Fibroblast of lung (primary cell): ENCODE results near the gene TBC1D22A.

ENCODE experiments used
- EZH2 ChIP-seq: IDR thresholded peaks from 2 replicates; pipeline ENCODE4 v1.5.1; 2012; ENCODE audit warnings: low read length, control low read depth, mild to moderate bottlenecking; ENCODE audit errors: missing control alignments
- TF ChIP-seq, protein P1 (sequence below), 2 donors: IDR thresholded peaks in 1 of 2; conservative IDR thresholded peaks in 1 of 2; 1 replicate in 1 of 2; 2 replicates in 1 of 2; pipeline ENCODE4 v1.5.1; 2011 to 2012; ENCODE audit warnings: low read length in 2 of 2, control low read depth in 1 of 2, inconsistent platforms in 1 of 2, low read depth in 1 of 2, mild to moderate bottlenecking in 1 of 2

DNA sequence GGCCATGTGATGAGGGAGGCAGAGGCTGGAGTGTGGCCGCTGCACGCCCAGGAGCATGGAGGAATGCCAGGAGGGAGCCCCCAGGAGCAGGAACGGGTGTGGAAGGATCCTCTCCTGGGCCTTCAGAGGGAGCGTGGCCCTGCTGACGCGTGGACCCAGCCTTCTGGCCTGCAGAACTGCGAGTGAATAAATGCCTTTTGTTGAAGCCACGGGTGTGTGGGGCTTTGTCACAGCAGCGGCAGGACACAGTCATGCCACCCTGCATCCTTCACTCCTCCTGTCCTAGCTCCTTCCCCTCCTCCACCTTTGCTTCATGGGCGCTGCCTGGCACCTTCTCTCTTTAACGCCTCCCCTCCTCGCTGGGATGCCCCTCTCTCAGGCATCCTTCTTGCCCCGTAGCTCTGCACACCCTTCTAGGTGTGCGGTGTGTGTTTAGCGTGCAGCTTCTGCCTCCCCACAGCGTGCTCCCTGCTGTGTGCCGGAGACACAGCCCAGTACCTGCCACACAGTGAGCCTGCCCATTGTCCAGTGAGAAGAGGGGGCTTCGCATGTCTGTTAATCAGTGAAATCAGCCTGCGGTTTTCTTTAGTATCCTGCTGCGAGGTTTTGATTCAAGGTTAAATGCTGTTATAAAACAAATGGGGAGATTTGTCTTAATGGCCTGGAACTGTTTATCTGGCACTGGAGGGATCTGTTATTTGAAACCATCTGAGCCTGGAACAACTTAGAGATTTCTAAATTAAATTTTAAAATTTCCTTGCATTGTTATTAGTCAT lies 459.6 kb downstream of the TBC1D22A start:
- TF ChIP-seq, protein P1, sequence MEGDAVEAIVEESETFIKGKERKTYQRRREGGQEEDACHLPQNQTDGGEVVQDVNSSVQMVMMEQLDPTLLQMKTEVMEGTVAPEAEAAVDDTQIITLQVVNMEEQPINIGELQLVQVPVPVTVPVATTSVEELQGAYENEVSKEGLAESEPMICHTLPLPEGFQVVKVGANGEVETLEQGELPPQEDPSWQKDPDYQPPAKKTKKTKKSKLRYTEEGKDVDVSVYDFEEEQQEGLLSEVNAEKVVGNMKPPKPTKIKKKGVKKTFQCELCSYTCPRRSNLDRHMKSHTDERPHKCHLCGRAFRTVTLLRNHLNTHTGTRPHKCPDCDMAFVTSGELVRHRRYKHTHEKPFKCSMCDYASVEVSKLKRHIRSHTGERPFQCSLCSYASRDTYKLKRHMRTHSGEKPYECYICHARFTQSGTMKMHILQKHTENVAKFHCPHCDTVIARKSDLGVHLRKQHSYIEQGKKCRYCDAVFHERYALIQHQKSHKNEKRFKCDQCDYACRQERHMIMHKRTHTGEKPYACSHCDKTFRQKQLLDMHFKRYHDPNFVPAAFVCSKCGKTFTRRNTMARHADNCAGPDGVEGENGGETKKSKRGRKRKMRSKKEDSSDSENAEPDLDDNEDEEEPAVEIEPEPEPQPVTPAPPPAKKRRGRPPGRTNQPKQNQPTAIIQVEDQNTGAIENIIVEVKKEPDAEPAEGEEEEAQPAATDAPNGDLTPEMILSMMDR (conservative IDR thresholded peaks at IDR 0.05 in 1 of 2, IDR thresholded peaks at IDR 0.05 in 1 of 2; ENCODE audit: low read depth in 1 of 2, low read length in 2 of 2), result no peak
- TF ChIP-seq EZH2, result no peak
